Measurements from ENCODE around the gene MAX.

DNA sequence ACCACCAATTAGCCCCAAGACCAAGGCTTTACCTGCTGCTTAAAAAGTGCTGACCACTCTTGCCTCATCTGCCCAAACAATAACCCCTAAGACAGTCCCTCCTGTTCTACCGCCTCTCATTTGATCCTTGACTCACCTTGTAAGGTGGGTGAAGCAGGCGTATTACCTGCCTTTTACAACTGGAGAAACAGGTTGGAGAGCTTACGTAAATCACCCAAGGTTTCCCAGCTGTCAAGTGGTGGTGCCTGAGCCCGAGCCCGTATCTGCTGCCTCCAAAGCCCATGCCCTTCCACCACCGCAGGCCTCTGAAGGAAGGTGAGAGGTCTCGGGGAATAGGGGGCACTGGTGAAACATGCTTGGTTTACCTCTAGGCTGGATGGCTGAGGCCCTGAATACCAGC, 36.6 kb downstream of the MAX start:
- TF ChIP-seq CTCF (IDR thresholded peaks at IDR 0.05) (no peak), POLR2AphosphoS5 (IDR thresholded peaks at IDR 0.05) (peak; percentile 59), POLR2A (IDR thresholded peaks at IDR 0.05) (no peak)
